ENCODE data around the gene TFPI. TPM values are rescaled to one million over a fixed set of nuclear protein-coding genes. Genes with fewer than 3 reads are reported as not detected.

TFPI gene
- total and polyA plus RNA-seq, 2 of the 8 experiments (the other 6 are each of a cell fraction or from before 2014, with no cell fraction given), result 2.0 to 7.1 TPM

DNA sequence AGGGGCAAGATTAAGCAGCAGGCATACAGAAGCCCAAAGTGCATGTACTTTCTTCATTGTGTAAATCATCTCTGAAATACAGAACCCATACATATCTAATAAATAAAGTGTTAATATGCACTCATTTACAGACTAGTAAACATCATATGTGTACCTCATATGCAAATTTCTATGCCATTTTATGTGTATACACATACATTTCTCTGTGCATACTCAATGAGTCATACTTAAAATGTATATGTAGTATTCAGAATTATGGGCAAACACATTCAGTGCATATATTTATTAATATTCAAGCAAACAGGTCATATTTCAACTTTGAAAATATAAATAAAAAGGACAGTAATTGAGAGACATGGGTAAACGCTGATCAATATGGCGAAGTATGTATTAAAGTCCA, 50.5 kb downstream of the TFPI start (continued):
- TF ChIP-seq, protein P1, sequence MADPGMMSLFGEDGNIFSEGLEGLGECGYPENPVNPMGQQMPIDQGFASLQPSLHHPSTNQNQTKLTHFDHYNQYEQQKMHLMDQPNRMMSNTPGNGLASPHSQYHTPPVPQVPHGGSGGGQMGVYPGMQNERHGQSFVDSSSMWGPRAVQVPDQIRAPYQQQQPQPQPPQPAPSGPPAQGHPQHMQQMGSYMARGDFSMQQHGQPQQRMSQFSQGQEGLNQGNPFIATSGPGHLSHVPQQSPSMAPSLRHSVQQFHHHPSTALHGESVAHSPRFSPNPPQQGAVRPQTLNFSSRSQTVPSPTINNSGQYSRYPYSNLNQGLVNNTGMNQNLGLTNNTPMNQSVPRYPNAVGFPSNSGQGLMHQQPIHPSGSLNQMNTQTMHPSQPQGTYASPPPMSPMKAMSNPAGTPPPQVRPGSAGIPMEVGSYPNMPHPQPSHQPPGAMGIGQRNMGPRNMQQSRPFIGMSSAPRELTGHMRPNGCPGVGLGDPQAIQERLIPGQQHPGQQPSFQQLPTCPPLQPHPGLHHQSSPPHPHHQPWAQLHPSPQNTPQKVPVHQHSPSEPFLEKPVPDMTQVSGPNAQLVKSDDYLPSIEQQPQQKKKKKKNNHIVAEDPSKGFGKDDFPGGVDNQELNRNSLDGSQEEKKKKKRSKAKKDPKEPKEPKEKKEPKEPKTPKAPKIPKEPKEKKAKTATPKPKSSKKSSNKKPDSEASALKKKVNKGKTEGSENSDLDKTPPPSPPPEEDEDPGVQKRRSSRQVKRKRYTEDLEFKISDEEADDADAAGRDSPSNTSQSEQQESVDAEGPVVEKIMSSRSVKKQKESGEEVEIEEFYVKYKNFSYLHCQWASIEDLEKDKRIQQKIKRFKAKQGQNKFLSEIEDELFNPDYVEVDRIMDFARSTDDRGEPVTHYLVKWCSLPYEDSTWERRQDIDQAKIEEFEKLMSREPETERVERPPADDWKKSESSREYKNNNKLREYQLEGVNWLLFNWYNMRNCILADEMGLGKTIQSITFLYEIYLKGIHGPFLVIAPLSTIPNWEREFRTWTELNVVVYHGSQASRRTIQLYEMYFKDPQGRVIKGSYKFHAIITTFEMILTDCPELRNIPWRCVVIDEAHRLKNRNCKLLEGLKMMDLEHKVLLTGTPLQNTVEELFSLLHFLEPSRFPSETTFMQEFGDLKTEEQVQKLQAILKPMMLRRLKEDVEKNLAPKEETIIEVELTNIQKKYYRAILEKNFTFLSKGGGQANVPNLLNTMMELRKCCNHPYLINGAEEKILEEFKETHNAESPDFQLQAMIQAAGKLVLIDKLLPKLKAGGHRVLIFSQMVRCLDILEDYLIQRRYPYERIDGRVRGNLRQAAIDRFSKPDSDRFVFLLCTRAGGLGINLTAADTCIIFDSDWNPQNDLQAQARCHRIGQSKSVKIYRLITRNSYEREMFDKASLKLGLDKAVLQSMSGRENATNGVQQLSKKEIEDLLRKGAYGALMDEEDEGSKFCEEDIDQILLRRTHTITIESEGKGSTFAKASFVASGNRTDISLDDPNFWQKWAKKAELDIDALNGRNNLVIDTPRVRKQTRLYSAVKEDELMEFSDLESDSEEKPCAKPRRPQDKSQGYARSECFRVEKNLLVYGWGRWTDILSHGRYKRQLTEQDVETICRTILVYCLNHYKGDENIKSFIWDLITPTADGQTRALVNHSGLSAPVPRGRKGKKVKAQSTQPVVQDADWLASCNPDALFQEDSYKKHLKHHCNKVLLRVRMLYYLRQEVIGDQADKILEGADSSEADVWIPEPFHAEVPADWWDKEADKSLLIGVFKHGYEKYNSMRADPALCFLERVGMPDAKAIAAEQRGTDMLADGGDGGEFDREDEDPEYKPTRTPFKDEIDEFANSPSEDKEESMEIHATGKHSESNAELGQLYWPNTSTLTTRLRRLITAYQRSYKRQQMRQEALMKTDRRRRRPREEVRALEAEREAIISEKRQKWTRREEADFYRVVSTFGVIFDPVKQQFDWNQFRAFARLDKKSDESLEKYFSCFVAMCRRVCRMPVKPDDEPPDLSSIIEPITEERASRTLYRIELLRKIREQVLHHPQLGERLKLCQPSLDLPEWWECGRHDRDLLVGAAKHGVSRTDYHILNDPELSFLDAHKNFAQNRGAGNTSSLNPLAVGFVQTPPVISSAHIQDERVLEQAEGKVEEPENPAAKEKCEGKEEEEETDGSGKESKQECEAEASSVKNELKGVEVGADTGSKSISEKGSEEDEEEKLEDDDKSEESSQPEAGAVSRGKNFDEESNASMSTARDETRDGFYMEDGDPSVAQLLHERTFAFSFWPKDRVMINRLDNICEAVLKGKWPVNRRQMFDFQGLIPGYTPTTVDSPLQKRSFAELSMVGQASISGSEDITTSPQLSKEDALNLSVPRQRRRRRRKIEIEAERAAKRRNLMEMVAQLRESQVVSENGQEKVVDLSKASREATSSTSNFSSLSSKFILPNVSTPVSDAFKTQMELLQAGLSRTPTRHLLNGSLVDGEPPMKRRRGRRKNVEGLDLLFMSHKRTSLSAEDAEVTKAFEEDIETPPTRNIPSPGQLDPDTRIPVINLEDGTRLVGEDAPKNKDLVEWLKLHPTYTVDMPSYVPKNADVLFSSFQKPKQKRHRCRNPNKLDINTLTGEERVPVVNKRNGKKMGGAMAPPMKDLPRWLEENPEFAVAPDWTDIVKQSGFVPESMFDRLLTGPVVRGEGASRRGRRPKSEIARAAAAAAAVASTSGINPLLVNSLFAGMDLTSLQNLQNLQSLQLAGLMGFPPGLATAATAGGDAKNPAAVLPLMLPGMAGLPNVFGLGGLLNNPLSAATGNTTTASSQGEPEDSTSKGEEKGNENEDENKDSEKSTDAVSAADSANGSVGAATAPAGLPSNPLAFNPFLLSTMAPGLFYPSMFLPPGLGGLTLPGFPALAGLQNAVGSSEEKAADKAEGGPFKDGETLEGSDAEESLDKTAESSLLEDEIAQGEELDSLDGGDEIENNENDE (IDR thresholded peaks at IDR 0.05; ENCODE audit: insufficient replicate concordance, low read length), result no peak
- TF ChIP-seq SP2 (IDR thresholded peaks at IDR 0.05; ENCODE audit: low read length) (no peak), EP300 (IDR thresholded peaks at IDR 0.05; ENCODE audit: borderline replicate concordance in 1 of 2, low read depth in 2 of 2, low read length in 2 of 2) (no peak), NRF1 (IDR thresholded peaks at IDR 0.05; ENCODE audit: low read depth, low read length) (no peak), RAD21 (IDR thresholded peaks at IDR 0.05 in 1 of 2, conservative IDR thresholded peaks at IDR 0.05 in 1 of 2; ENCODE audit: low read depth in 2 of 2, low read length in 2 of 2) (no peak), SIRT6 (IDR thresholded peaks at IDR 0.05; ENCODE audit: low read length) (no peak)
- TF ChIP-seq, protein P2, sequence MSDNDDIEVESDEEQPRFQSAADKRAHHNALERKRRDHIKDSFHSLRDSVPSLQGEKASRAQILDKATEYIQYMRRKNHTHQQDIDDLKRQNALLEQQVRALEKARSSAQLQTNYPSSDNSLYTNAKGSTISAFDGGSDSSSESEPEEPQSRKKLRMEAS (IDR thresholded peaks at IDR 0.05), result no peak
- TF ChIP-seq, protein P3, sequence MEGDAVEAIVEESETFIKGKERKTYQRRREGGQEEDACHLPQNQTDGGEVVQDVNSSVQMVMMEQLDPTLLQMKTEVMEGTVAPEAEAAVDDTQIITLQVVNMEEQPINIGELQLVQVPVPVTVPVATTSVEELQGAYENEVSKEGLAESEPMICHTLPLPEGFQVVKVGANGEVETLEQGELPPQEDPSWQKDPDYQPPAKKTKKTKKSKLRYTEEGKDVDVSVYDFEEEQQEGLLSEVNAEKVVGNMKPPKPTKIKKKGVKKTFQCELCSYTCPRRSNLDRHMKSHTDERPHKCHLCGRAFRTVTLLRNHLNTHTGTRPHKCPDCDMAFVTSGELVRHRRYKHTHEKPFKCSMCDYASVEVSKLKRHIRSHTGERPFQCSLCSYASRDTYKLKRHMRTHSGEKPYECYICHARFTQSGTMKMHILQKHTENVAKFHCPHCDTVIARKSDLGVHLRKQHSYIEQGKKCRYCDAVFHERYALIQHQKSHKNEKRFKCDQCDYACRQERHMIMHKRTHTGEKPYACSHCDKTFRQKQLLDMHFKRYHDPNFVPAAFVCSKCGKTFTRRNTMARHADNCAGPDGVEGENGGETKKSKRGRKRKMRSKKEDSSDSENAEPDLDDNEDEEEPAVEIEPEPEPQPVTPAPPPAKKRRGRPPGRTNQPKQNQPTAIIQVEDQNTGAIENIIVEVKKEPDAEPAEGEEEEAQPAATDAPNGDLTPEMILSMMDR (IDR thresholded peaks at IDR 0.05; ENCODE audit: control extremely low read depth in 1 of 3, insufficient read depth in 1 of 3, low read depth in 1 of 3, low read length in 3 of 3), result no peak
